Effector CD8-positive, alpha-beta T cell (primary cell): Measurements from ENCODE around the gene ITPKB.
"Not testable (repeated sequence)": the region's sequence is repeated elsewhere in the genome, so short reads cannot be mapped to it uniquely, and the experiment has no call there.

Experiments
- DNase-seq: peaks from one replicate; lab custom pipeline; 2025; lab: John Stamatoyannopoulos, UW

The ITPKB gene

DNA sequence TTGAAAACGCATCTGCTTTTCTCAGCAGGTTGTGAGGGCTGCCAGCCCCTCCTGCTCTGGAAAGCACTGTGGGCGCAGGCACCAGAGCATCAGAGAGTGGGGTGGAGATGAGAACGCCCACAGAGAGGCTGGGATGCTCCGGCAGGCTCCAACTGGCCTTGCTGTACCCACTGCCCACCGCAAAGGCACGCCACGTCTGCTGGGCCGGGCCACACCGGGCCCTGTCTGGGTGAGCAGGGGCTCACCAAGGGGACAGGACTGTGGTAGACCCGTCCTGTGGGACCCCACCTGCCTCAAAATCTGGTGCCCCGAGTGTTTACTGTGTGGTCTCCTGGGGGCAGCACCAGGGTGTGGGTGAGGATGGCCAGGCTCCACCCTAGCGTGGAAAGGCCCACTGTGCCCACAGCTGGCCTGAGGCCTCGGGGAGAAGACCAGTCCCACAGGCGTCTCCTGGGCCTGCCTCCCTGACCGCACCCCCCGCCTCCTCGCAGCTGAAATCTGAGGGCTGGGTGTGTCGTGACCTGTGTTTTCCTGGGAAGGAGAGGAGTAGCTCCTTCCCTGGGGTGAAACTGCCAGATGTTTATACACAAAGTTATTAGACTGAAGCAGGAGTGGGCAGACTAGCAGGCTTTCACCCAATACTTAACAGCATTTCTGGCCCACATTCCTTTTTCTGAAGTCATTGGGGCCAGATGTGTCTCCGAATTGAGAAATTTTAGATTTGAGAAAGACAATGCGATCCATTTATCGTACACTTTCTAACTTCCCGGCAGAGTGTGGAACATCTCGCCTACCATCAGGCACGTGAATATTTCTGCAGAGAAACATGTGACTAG is 136.7 kb downstream of the ITPKB start:
- no peak for DNase-seq

DNA sequence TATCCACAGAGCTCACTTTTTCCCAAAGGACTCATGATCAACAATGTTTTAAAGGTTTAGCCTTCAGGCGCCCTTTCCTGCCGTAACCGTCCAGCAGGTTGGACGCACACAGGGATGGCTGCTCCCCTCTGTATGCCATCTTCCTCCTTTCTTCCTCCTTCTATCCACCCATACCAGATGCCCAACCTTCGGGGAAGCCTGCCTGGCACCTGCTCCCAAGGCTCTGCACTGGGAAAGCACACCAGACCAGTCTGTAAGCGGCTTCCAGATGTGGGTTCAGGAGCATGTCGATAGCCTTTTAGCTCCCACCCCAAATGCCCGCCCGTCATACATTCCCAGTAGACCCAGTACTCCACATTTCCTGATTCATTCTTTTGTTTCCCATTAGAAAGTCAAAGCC is 137.6 kb downstream of the ITPKB start:
- DNase-seq: no peak

DNA sequence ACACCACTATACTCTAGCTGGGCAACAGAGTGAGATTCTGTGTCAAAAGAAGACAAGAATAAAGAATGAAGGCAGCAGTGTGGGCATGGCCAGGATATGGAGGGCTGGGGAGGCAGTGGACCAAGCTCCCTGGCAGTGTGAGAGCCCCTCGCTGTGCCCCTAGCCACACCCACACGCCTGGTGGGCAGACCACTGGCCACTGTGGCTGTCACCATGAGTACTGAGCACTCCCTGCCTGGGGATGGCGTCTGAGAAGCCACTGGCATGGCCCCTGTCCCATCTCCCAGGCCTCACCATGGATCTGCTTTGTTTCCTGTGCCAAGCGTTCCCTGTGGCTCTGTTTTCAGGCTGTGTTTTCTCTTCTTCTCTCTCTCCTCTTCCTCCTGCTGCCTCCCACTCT is 138.8 kb downstream of the ITPKB start:
- no peak for DNase-seq

DNA sequence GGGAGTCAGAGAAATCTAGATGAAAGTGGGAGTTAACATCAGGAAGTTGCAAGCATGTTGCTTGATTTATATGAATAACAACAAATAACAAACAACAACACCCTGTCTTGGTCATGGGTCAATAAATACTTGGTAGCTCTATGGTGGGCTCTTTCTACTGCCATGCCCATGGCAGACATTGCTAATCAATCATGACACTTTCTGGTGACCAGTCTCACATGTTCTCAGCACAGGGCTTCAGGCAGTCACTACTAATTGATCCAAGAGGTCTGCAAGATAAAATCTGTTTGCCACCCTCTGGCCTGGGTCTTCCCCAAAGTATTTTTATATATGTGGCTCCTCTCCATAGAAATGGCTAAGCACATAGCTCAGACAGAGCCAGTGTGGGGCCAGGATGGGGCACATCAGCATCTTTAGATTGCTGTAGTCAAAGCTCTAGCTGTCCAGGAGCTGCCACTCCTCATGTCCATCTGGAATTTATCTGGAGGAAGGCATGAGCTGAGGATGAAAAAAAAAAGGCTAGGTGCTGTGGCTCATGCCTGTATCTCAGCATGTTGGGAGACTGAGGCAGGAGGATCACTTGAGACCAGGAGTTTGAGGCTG is 139.3 kb downstream of the ITPKB start:
- no peak for DNase-seq

DNA sequence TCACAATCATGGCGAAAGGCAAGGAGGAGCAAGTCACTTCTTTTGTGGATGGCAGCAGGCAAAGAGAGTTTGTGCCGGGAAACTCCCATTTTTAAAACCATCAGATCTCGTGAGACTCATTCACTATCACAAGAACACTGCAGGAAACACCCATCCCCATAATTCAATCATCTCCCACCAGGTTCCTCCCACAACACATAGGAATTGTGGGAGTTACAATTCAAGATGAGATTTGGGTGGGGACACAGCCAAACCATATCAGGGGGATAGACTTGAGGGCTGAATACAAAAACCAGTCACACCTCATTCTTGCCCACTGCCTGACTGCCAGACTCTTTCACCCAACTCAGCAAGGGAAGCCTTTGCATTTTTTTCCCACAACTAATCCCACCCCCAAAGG is 140.1 kb downstream of the ITPKB start:
- not testable (repeated sequence) for DNase-seq

DNA sequence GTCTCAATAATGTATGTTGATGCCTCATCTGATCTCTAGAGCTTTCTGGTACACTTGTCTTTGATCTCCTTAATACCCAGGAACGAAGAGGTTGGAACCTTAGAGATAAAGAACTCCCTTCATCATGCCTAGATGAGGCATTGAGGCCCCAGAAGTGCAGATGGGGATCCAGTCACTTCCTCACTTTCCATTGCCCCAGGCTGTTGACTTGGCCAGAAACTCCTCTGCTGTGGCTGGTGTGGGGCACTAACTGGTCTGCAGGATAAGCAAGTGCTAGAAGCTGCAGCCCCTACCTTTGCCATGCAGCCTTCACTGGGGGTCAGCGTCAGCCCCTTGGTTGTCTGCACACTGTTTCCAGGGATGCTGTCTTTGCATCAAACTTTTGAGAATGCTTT is 140.6 kb downstream of the ITPKB start:
- DNase-seq: no peak

DNA sequence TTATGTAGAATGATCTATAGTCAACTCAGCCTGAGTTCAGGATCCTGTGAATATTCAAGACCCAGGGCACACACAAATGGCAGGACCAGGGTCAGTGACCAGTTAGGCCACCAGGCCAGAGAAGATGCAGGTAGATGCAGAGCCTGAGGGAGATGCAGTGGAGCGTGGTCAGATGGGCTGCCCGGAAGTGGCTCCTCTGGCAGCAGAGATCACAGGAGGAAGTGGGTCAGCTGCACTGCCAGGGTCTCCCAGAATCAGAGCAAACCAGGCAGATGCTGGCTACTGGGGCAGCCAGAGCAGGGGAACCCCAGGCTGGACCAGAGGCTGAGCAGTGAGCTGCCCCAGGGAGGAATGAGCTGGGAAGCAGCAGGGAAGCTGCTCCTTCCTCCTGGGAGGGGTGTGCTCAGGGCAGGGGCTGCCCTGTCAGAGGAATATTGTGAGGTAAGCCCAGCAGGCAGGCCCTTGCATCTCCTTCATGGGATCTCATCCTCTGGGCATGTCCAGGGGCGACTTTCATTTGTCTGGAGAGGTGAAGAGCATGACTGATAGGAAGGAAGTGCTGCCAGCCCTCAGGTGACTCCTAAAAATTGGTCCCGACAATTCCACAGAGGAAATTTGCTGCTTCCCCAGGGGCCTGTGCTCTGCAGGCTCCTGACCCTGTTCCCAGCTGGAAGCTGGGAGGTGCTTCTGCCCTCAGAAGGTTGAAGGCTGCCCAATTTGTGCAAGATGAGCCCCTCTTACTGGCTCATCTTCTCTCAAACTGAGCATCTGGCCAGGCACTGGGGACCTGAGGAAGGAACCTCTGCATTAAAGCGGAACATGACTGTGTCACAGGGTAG is 141.2 kb downstream of the ITPKB start:
- DNase-seq: no peak

DNA sequence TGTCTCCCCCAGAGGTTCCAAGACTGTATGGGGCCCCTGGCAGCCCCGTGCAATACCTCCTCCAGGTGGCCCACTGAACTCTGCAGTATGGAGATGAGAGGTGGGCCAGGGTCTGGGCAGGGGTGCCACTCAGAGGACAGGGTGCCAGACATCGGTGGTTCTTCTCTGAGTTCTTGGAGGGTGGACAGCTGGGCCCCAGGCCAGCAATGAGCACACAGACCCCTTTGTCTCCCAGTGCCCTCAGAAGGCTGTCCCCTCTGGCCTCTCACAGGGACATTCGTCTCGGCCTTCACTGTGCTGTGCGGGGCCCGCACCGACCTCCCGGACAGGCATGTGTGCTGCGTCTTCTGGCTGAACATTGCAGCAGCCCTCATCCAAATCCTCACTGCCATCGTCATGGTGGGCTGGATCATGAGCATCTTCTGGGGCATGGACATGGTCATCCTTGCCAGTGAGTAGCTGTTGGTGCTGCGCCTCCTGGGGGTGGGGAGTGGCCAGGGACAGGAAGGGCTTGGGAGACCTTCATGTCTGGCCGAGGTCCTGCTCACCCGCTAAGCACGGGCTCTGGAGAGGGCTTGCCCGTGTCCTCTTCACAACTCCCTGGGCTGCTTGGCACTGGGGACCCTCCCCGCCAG is 142.4 kb downstream of the ITPKB start:
- DNase-seq: no peak

DNA sequence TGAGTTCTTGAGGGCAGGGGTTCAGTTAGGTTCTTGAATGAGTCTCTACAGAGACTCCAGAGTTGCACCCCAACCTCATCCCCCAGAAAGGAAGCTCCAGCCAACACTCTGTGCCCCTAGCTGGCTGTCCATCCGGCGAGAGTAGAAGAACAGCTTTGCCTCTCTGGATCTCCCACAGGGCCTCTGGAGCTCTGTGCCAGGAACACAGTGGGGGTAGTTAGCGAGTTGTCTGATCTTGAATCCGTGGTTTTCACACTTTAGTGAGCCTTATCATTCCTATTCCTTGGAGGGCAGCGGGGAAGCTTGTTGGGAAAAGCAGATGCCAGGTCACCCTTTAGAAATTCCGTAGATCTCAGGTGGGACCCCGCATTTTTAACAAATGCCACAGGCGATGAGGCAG is 145.5 kb downstream of the ITPKB start:
- no peak for DNase-seq

DNA sequence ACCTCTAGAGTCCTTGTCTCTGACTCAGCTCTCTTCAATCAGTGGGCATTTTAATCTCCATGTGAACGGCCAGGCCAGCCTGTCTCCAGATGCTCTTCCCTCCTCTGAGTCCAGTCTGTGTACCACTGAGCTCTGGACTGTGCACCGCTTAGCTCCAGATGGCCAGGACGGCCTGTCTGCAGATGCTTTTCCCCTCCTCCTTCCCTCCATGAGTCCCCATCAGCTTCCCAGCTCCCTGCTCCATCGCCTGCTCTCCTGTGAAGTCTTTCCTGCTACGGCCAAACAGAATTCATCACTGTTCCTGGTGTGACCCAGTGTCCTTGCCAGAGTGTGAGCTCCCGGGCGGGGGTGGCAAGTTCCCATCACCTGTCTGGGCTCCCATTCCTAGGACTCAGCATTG is 148.5 kb downstream of the ITPKB start:
- DNase-seq: no peak

DNA sequence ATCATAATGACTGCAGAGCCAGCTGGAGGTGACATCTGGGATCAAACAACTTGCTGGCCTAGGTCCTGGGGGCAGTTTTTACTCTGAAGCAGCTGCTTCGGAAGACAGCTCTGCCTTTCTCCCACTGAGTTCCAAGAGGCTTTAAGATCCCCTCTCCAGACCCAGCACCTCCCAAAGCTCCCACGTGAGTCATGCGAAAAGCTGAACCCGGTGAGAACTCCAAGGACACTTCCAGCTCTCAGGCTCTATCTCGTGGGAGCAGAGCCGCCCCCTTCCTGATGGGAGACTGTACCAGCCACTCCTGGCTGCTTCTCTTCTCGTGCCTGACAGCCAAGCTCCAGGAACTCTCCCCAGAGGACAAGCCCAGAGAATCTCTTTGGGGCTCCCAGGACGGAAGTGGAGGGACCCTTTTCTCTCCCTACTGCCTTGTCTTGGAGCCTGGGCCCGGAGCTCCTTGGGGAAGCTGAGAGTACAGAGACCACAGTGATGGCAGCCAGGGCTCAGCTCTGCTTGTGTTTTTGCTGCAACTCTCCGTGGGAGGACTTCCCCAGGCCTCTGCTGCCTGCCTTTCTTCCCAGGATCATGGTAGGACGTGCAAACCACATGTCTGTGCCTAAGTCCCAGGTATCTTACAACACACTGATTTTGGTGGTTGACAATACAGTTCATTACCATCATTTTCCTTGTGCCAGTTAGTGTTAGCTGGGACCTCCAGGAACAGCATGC is 149.9 kb downstream of the ITPKB start:
- DNase-seq: no peak

DNA sequence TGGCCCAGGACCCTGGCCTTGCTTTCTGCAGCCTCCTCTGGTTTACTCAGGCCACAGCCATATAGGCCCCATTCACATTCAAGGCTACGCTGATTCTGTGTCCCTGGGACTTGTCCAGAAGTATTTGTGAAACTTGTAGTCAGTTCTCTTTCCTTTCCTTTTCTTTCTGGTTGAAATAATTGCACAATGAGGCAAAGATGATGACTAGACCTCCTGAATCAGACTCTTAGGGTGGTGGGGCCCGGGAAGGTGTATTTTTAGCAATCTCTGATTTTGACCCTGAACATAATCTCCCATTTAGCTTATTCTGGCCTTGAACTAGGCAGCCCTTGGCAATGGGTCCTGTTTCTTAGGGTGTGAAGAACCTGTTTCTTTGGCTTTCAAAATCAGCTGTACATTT is 150.6 kb downstream of the ITPKB start:
- no peak for DNase-seq

DNA sequence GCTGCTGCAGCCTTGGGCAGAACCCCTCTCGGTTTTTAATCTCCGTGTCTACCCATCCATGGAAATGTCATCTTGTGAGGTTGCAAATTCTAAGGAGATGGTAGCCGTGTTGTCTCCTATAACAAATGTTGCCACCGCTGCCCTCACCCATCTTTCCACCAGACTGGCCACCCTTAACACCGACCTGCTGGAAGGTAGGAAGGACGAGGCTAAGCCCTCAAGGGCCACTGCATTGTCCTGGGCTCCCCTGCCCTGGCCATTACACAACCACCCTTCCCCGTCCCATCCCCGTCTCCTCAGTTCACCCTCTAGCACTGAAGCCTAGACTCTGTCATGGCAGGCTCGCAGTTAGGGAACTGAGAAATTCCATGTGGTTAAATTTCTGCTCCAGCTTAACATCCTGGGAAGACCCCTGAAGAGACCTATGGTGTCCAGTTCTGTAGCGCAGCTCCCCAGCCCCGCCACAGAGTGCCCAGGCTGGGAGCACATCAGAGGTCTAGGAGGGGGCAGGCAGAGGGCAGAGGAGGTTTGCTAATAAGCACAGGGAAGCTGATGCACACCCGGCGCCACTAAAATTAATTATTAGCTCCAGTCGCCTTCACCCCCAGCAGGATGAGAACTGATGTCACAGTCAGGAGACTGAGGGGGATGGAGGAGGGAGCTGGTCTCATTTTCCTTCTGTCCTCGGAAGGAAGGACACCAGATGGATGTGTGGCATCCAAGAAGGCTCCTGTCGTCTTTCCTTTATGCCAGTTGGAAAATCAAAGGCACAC is 152.2 kb downstream of the ITPKB start:
- DNase-seq: no peak

DNA sequence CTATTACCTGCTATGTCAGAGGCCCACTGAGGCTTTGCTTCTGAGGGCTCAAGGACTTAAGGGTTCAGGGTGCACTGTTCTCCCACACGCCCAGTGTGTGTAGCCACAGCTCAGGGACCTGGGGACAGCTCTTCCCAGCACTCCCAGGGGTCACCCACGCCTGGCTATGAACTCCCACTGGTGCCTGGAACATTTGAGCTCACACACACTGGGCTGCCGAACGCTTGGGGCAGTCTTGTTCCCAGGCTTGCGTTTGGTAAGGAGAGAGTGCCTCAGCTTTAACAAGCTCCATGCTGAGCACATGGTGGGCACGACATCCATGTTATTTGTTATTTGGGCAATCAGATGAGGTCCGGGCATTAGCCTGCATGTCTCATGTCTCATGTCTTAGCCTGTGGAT is 153.0 kb downstream of the ITPKB start:
- no peak for DNase-seq

DNA sequence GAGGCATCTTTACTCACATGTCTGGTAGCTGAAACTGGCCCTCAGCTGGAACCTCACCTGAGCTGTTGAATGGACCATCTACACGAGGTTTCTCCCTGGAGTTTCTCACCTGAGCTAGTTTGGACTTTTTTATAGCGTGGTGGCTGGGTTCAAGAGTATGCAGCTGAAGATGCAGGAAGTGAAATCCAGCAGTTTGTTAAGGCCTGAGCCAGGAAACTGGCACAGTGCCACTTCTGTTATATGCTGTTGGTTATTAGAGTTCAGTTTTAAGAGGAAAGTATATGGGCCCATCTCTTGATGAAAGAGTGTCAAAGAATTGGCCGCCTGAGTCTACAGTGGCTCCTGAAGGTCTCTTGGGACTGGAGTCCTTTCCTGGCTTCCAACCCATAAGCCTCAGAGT is 154.9 kb downstream of the ITPKB start:
- DNase-seq: no peak

DNA sequence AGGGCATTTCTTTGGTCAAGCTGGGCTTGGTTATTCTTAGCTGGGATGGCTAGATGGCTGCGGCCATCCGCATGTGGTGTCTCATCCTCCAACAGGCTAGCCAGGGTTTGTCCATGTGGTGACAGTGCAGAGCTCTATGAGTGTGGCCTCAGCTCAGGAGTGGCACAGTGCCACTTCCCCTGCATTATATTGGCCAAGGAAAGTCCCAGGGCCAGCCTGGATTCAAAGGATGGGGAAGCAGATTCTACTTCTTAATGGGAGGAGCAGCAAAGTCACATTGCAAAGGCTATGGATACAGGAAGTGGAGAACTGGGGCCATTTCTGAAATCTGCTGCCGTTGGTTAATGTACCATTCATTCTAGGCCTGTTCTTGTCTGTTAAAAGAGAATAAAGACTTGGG is 156.1 kb downstream of the ITPKB start:
- DNase-seq: no peak
